Kidney (tissue), 14 donors: Measurements from ENCODE around the gene KLHDC7B. TPM values are rescaled to one million over a fixed set of nuclear protein-coding genes. Genes with fewer than 3 reads are reported as not detected.
A peak's percentile ranks its signal among the peaks of the same experiment; 100 is the strongest.

Experiments
- DNase-seq, 5 donors: peaks; one replicate each; pipeline ENCODE4 v3.0.0-alpha.2; 2013 to 2020
- FAIRE-seq: peaks from 2 replicates; lab custom pipeline; 2012; peaks lifted over from hg19 to GRCh38; lab: Jason Lieb, UNC
- H3K27ac ChIP-seq, 2 donors: one replicate each; pipeline ENCODE4 v1.7.0; 2013; ENCODE audit warnings: low read depth in 2 of 2, low read length in 2 of 2, inconsistent platforms in 1 of 2
- H3K27me3 ChIP-seq: one replicate; pipeline ENCODE4 v1.7.1; 2013; ENCODE audit warnings: low read length, inconsistent platforms; ENCODE audit not compliant: control insufficient read depth, insufficient read depth
- H3K36me3 ChIP-seq, 3 donors: one replicate each; pipeline versions ENCODE4 v1.7.0 to v1.7.1; 2013; ENCODE audit warnings: low read length in 3 of 3, control low read depth in 1 of 3, inconsistent platforms in 1 of 3; ENCODE audit not compliant: insufficient read depth in 3 of 3, control insufficient read depth in 2 of 3
- H3K4me1 ChIP-seq, 3 donors: one replicate each; pipeline versions ENCODE4 v1.7.0 to v1.7.1; 2013; ENCODE audit warnings: low read length in 3 of 3, inconsistent platforms in 1 of 3, low read depth in 1 of 3; ENCODE audit not compliant: control insufficient read depth in 2 of 3, insufficient read depth in 2 of 3
- H3K4me3 ChIP-seq, 3 donors: one replicate each; pipeline versions ENCODE4 v1.7.0 to v1.8.1; 2013; ENCODE audit warnings: low read length in 3 of 3, control low read depth in 1 of 3, inconsistent platforms in 1 of 3
- H3K9ac ChIP-seq, 3 donors: one replicate each; pipeline versions ENCODE4 v1.7.0 to v1.7.1; 2013; ENCODE audit warnings: low read length in 3 of 3, control low read depth in 1 of 3, inconsistent platforms in 1 of 3
- H3K9me3 ChIP-seq, 3 donors: one replicate each; pipeline versions ENCODE4 v1.7.0 to v1.7.1; 2013; ENCODE audit warnings: low read length in 3 of 3, control low read depth in 1 of 3, inconsistent platforms in 1 of 3; ENCODE audit not compliant: control insufficient read depth in 2 of 3, insufficient read depth in 1 of 3
- CTCF ChIP-seq: IDR thresholded peaks from 3 replicates; pipeline ENCODE4 v1.5.1; 2012; ENCODE audit warnings: mild to moderate bottlenecking, moderate library complexity, borderline replicate concordance; ENCODE audit not compliant: insufficient read depth; ENCODE audit errors: extremely low read depth
- intact Hi-C: fragments of 100-400 bp; cut with DNase I; formaldehyde crosslinking; loops from one replicate; pipeline ENCODE4 v1.11.1; 2022
- polyA plus RNA-seq: library from polyadenylated mRNA; stranded (reverse); fragments of 350-450 nt; fragmentation: Illumina TruSeq; extraction: RNeasy Lipid Tissue Mini Kit (QIAGEN cat#74804); gene quantifications from one replicate; pipeline ENCODE4 v1.2.3, GENCODE V29; 2014; ENCODE audit warnings: low read depth, low replicate concordance; ENCODE audit not compliant: insufficient read depth
- total RNA-seq: library from RNA; stranded (reverse); fragmentation: NEBNext Ultra II Directional; extraction: Animal tissue kit (Norgen Biotek cat#: 25700); gene quantifications from one replicate; pipeline ENCODE4 v1.2.1, GENCODE V29; 2021
- donor health status: control.
- donor health status: control.
- donor health status: control.
- donor health status: control.
- donor health status: control.
- donor health status: DM: yes; HTN: yes; CAD: no.
- donor health status: Normal renal cell carcinoma (clear cell type).

KLHDC7B gene
- total and polyA plus RNA-seq, 2 donors from 2014 or later, result 1.4 to 16.1 TPM

GRCh38 chr22:50521710-50522109 is 24.0 kb upstream of the KLHDC7B start:
- Histone ChIP-seq H3K27ac (no peak overlapping the region), H3K9ac (no peak overlapping the region), H3K27me3 (no peaks in the 10 kb centered on the region), H3K36me3 (peaks cover 0 to 14% (median 12%) of the 10 kb centered on the region in 3 donors), H3K9me3 (no peaks in the 10 kb centered on the region), H3K4me3 (no peak overlapping the region), H3K4me1 (peaks cover 0 to 12% (median 11%) of the 10 kb centered on the region in 3 donors)
- DNase-seq (peak in 1 of 5 donors; percentile 44), FAIRE-seq (no peak)
- no peak for TF ChIP-seq CTCF
- intact Hi-C loops, result no loop called here

GRCh38 chr22:50522208-50522805 is 23.4 kb upstream of the KLHDC7B start:
- FAIRE-seq (no peak), DNase-seq (peak in 1 of 5 donors; percentile 38)
- H3K4me3 ChIP-seq, result no peak overlapping the region
- no peak overlapping the region for H3K9ac ChIP-seq
- intact Hi-C loops, result no loop called here
- H3K36me3 ChIP-seq, result peaks cover 0 to 14% (median 12%) of the 10 kb centered on the region in 3 donors
- no peaks in the 10 kb centered on the region for H3K9me3 ChIP-seq
- no peaks in the 10 kb centered on the region for H3K27me3 ChIP-seq
- TF ChIP-seq CTCF, result no peak
- peaks cover 0 to 18% (median 11%) of the 10 kb centered on the region in 3 donors for H3K4me1 ChIP-seq
- no peak overlapping the region for H3K27ac ChIP-seq

GRCh38 chr22:50522806-50523438 is 22.8 kb upstream of the KLHDC7B start:
- FAIRE-seq (no peak), DNase-seq (peak in 2 of 5 donors; percentile 52 to 81)
- peaks cover 0 to 20% (median 11%) of the 10 kb centered on the region in 3 donors for H3K4me1 ChIP-seq
- peaks cover 0 to 9% (median 8%) of the 10 kb centered on the region in 3 donors for H3K36me3 ChIP-seq
- no peak for TF ChIP-seq CTCF
- intact Hi-C loops, result no loop called here
- H3K9ac ChIP-seq, result no peak overlapping the region
- H3K27ac ChIP-seq, result no peak overlapping the region
- H3K4me3 ChIP-seq, result no peak overlapping the region
- no peaks in the 10 kb centered on the region for H3K27me3 ChIP-seq
- no peaks in the 10 kb centered on the region for H3K9me3 ChIP-seq
